GM12878 (cell line): ENCODE data around the gene STK39. TPM values are rescaled to one million over a fixed set of nuclear protein-coding genes. Genes with fewer than 3 reads are reported as not detected.
A peak's percentile ranks its signal among the peaks of the same experiment; 100 is the strongest.

Experiments
- ATAC-seq: fragments of 200-7000 bp; cut with Tn5 transposase; 3 replicates; pipeline ENCODE4 v1.9.1; 2020; ENCODE audit warnings: mild to moderate bottlenecking, moderate library complexity
- BruUV-seq: library from RNA; stranded (reverse); fragments of 400-500 nt; replicated peaks from 2 replicates; lab custom pipeline; 2021; lab: Mats Ljungman, UMichigan
- CTCF ChIA-PET: fragments of 300-600 bp; sonication (Branson Sonifier 250); formaldehyde crosslinking; extraction: SDS; loops from one replicate; lab custom pipeline; 2021; ENCODE audit warnings: inconsistent platforms; lab: Yijun Ruan, JAX
- POLR2A ChIA-PET: fragments of 350-600 bp; formaldehyde crosslinking; extraction: SDS; loops from one replicate; lab custom pipeline; 2021; ENCODE audit warnings: inconsistent platforms; lab: Charles Lee
- RAD21 ChIA-PET: fragments of 300-600 bp; sonication (Branson Sonifier 250); formaldehyde crosslinking; loops from one replicate; lab custom pipeline; 2023; ENCODE audit warnings: antibody characterized with exemption; ENCODE audit not compliant: unreplicated experiment; lab: Charles Lee
- SMC1A ChIA-PET: fragments of 300-600 bp; sonication (Branson Sonifier 250); formaldehyde crosslinking; loops from one replicate; lab custom pipeline; 2023; ENCODE audit not compliant: unreplicated experiment, uncharacterized antibody; lab: Charles Lee
- DNase-seq: peaks from one replicate; pipeline ENCODE4 v3.0.0-alpha.2; 2011; ENCODE audit warnings: low read depth, low spot score
- FAIRE-seq: peaks from 3 replicates; lab custom pipeline; 2011; peaks lifted over from hg19 to GRCh38; lab: Jason Lieb, UNC
- H2AFZ ChIP-seq: 2 replicates; pipeline ENCODE4 v1.6.0; 2011; ENCODE audit warnings: low read depth, low read length, control low read depth; ENCODE audit not compliant: control insufficient read depth
- H3K27ac ChIP-seq: 2 replicates; pipeline ENCODE4 v1.5.1; 2011; ENCODE audit warnings: control low read depth; ENCODE audit not compliant: control insufficient read depth, insufficient read depth
- H3K27me3 ChIP-seq, 2 experiments: replicated peaks in 1 of 2; 2 replicates each; pipeline versions ENCODE4 v1.6.0 to v1.6.1; 2011; ENCODE audit warnings: low read length in 1 of 2; ENCODE audit not compliant: control insufficient read depth in 2 of 2, insufficient read depth in 2 of 2
- H3K36me3 ChIP-seq, 2 experiments: 2 replicates each; pipeline ENCODE4 v1.5.1; 2011; ENCODE audit warnings: low read length in 1 of 2; ENCODE audit not compliant: control insufficient read depth in 2 of 2, insufficient read depth in 2 of 2
- H3K4me1 ChIP-seq: 2 replicates; pipeline ENCODE4 v1.6.1; 2011; ENCODE audit warnings: mild to moderate bottlenecking, low read length, moderate library complexity, mixed read lengths; ENCODE audit not compliant: control insufficient read depth, insufficient read depth
- H3K4me2 ChIP-seq: 2 replicates; pipeline ENCODE4 v1.6.0; 2011; ENCODE audit warnings: control low read depth; ENCODE audit not compliant: control insufficient read depth, insufficient read depth
- H3K4me3 ChIP-seq: fragments of 200-600 bp; sonication (generic); 2 replicates; pipeline ENCODE4 v1.5.1; 2016
- H3K79me2 ChIP-seq: 2 replicates; pipeline ENCODE4 v1.6.0; 2011; ENCODE audit warnings: low read length; ENCODE audit not compliant: control insufficient read depth, insufficient read depth
- H3K9ac ChIP-seq: 2 replicates; pipeline ENCODE4 v1.8.0; 2011; ENCODE audit warnings: low read length, control low read depth, mixed read lengths; ENCODE audit not compliant: control insufficient read depth, insufficient read depth
- H3K9me3 ChIP-seq: replicated peaks from 3 replicates; pipeline ENCODE4 v1.5.1; 2011; ENCODE audit warnings: mild to moderate bottlenecking, low read length; ENCODE audit not compliant: control insufficient read depth, insufficient read depth
- H4K20me1 ChIP-seq: 2 replicates; pipeline ENCODE4 v1.6.0; 2011; ENCODE audit not compliant: control insufficient read depth, insufficient read depth
- CHD2 ChIP-seq: IDR thresholded peaks from 2 replicates; pipeline ENCODE4 v1.6.1; 2011; ENCODE audit warnings: low read depth, low read length, improper control_type of control experiment, borderline replicate concordance
- EP300 ChIP-seq, 2 experiments: fragments of 150-350 bp in 1 of 2; IDR thresholded peaks; 2 replicates each; pipeline ENCODE4 v1.6.1; 2011 to 2012; ENCODE audit warnings: low read depth in 2 of 2, low read length in 2 of 2, borderline replicate concordance in 1 of 2, improper control_type of control experiment in 1 of 2, inconsistent platforms in 1 of 2; ENCODE audit not compliant: control insufficient read depth in 1 of 2
- MTA2 ChIP-seq: fragments of 450-650 bp; IDR thresholded peaks from 2 replicates; pipeline ENCODE4 v1.6.1; 2016; ENCODE audit warnings: low read depth, mild to moderate bottlenecking, moderate library complexity
- PAX8 ChIP-seq: fragments of 450-650 bp; IDR thresholded peaks from 2 replicates; pipeline ENCODE4 v1.6.1; 2017; ENCODE audit warnings: mild to moderate bottlenecking, moderate library complexity
- SP1 ChIP-seq: IDR thresholded peaks from one replicate; pipeline ENCODE4 v1.6.1; 2011; ENCODE audit warnings: low read depth, low read length
- STAT1 ChIP-seq: fragments of 450-650 bp; conservative IDR thresholded peaks from 2 replicates; pipeline ENCODE4 v1.6.1; 2014; ENCODE audit warnings: antibody characterized with exemption, mild to moderate bottlenecking
- STAT3 ChIP-seq: IDR thresholded peaks from 2 replicates; pipeline ENCODE4 v1.6.1; 2011; ENCODE audit warnings: low read depth, low read length, improper control_type of control experiment
- TCF12 ChIP-seq: IDR thresholded peaks from 2 replicates; pipeline ENCODE4 v1.6.1; 2011; ENCODE audit warnings: low read depth, mild to moderate bottlenecking, low read length
- ZBED1 ChIP-seq: IDR thresholded peaks from 2 replicates; pipeline ENCODE4 v1.6.1; 2016; ENCODE audit warnings: borderline replicate concordance
- ZNF622 ChIP-seq: fragments of 450-650 bp; IDR thresholded peaks from 2 replicates; pipeline ENCODE4 v1.6.1; 2017; ENCODE audit warnings: mild to moderate bottlenecking, inconsistent platforms
- WGBS: methylation state at CpG from one replicate; pipeline ENCODE4 v1.1.6; 2016; ENCODE audit warnings: low lambda C conversion rate; ENCODE audit not compliant: insufficient replicate concordance, insufficient coverage; ENCODE audit errors: missing lambda C conversion rate; 5-methylcytosine and 5-hydroxymethylcytosine counted together
- in situ Hi-C: fragments of 300-500 bp; cut with MboI; formaldehyde crosslinking; loops from 9 replicates; pipeline ENCODE4 v1.14.3; 2018; ENCODE audit warnings: mixed read lengths
- intact Hi-C: fragments of 100-400 bp; cut with micrococcal nuclease; formaldehyde crosslinking; loops from one replicate; pipeline ENCODE4 v1.14.2; 2022; ENCODE audit not compliant: unreplicated experiment
- polyA plus RNA-seq, 11 experiments: library from polyadenylated mRNA; depleted of rRNA in 4 of 11; unstranded in 6 of 11; stranded (reverse) in 5 of 11; fragments of >200 nt; fragmentation: Nextera tagmentation in 4 of 11; fragmentation: Illumina TruSeq in 1 of 11; extraction: Ambion mirVana in 4 of 11; extraction: Trizol in 1 of 11; gene quantifications; 1 replicate in 1 of 11; 2 replicates in 10 of 11; pipeline versions ENCODE4 v1.2.1 to v1.2.3, GENCODE V29; 2011 to 2016; ENCODE audit warnings: inconsistent platforms in 2 of 11, missing spikeins in 2 of 11, low read depth in 1 of 11
- total RNA-seq, 4 experiments: library from RNA; depleted of rRNA in 3 of 4; stranded (reverse); fragments of >200 nt in 3 of 4; fragmentation: Illumina TruSeq in 1 of 4; extraction: Trizol in 1 of 4; gene quantifications; 2 replicates each; pipeline versions ENCODE4 v1.2.1 to v1.2.3, GENCODE V29; 2013 to 2021
- TF ChIP-seq, protein P1 (sequence below): IDR thresholded peaks from 2 replicates; pipeline ENCODE4 v1.6.1; 2011; ENCODE audit warnings: borderline replicate concordance, low read depth, mild to moderate bottlenecking, moderate library complexity, low read length; ENCODE audit not compliant: insufficient read depth, poor library complexity, severe bottlenecking
- TF ChIP-seq, protein P2 (sequence below): IDR thresholded peaks from 2 replicates; pipeline ENCODE4 v1.6.1; 2012; ENCODE audit warnings: low read length, inconsistent platforms

The STK39 gene
- total and polyA plus RNA-seq, 10 of the 15 experiments (the other 5 are each of a cell fraction or from before 2014, with no cell fraction given) = 0.03 to 0.21 (median 0.07) TPM; not detected in 5

DNA sequence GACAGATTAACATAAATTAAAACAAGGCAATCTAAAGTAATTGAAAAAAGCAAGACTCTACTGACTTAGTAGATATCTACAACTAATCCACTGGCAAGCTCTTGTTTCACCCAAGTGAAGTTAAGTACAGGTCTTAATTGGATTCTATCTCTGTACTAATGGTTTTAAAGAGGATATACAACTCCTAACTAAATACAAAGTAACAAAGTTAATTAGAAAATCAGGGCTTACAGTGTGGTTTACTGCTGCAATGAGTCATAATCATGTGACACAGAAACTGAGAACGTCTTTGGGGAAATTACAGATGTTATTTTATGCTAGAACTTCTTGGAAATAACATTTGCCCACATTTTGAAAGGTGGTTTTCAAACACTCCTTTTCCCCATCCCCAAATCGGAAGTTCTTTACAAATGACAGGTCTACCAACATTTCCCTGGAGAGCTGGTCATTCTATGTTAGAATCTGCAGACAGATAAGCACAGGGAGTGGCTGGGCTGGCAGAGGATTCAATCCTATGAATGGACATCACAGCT lies 245.3 kb downstream of the STK39 start:
- no peak overlapping the region for H3K9ac ChIP-seq
- 6% methylated on average over 2 of the region's 2 CpGs for WGBS
- no peak overlapping the region for H3K4me3 ChIP-seq
- intact Hi-C loops (no loop called here), in situ Hi-C loops (no loop called here)
- no peaks in the 10 kb centered on the region for H3K4me1 ChIP-seq
- H3K36me3 ChIP-seq = no peaks in the 10 kb centered on the region
- ChIA-PET SMC1A (interaction anchor here (1.0 to 1.4 kb wide), 2 partner anchors 10 to 12 kb away, joined by 3 to 4 read pairs; no protein-coding TSS in a partner anchor), CTCF (no interaction called here), RAD21 (no interaction called here), POLR2A (no interaction called here)
- DNase-seq (peak; percentile 15), ATAC-seq (peak; percentile 76), FAIRE-seq (no peak)
- H3K79me2 ChIP-seq = no peaks in the 10 kb centered on the region
- no TSS peak for BruUV-seq
- no peaks in the 10 kb centered on the region; the same call in 2 of the 3 replicates for H3K9me3 ChIP-seq
- no peak overlapping the region for H3K4me2 ChIP-seq
- H2AFZ ChIP-seq = no peak overlapping the region
- H3K27me3 ChIP-seq = no peaks in the 10 kb centered on the region
- no peak overlapping the region for H3K27ac ChIP-seq
- no peaks in the 10 kb centered on the region for H4K20me1 ChIP-seq
- TF ChIP-seq MTA2 = peak; percentile 64
- TF ChIP-seq SP1 = no peak

DNA sequence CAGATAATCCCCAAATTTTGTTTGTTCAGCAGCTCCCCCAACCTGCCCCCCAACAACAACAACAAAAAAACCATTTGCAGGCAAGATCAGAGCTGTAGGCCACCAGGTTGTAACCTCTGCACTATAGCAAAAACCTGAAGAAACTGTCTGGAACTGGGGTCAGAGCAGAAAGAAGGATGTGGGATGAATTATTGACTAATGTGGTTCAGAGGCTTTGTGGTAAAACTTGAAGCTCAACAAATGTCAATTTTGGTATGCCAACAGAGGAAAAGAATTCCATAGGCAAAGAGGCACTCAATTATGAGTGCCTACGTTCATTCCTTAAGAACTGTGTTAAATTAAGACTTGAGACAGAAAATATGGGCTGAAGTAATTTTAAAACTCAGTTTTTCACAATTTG lies 255.1 kb downstream of the STK39 start:
- H3K27me3 ChIP-seq = no peaks in the 10 kb centered on the region
- H4K20me1 ChIP-seq = no peaks in the 10 kb centered on the region
- H3K27ac ChIP-seq = no peak overlapping the region
- no peak overlapping the region for H3K4me3 ChIP-seq
- in situ Hi-C loops (no loop called here), intact Hi-C loops (no loop called here)
- POLR2A ChIA-PET = no interaction called here
- WGBS = 0% methylated on average over 1 of the region's 1 CpG
- no peaks in the 10 kb centered on the region for H3K9me3 ChIP-seq
- H3K36me3 ChIP-seq = no peaks in the 10 kb centered on the region
- no peak overlapping the region for H3K9ac ChIP-seq
- H3K4me1 ChIP-seq = no peaks in the 10 kb centered on the region
- DNase-seq (no peak), ATAC-seq (no peak), FAIRE-seq (no peak)
- SMC1A ChIA-PET = interaction anchor here (0.7 to 1.1 kb wide), 2 partner anchors 10 to 66 kb away, joined by 3 to 4 read pairs; no protein-coding TSS in a partner anchor
- H2AFZ ChIP-seq = no peak overlapping the region
- BruUV-seq = no TSS peak
- H3K4me2 ChIP-seq = no peak overlapping the region
- TF ChIP-seq CHD2 (no peak), EP300 (IDR thresholded peaks at IDR 0.05; ENCODE audit: borderline replicate concordance in 1 of 2, control insufficient read depth in 1 of 2, low read depth in 2 of 2, low read length in 2 of 2) (no peak), ZBED1 (no peak), ZNF622 (no peak), PAX8 (no peak), TCF12 (no peak), STAT1 (no peak), STAT3 (no peak)
- TF ChIP-seq, protein P1, sequence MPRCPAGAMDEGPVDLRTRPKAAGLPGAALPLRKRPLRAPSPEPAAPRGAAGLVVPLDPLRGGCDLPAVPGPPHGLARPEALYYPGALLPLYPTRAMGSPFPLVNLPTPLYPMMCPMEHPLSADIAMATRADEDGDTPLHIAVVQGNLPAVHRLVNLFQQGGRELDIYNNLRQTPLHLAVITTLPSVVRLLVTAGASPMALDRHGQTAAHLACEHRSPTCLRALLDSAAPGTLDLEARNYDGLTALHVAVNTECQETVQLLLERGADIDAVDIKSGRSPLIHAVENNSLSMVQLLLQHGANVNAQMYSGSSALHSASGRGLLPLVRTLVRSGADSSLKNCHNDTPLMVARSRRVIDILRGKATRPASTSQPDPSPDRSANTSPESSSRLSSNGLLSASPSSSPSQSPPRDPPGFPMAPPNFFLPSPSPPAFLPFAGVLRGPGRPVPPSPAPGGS = no peak
- TF ChIP-seq, protein P2, sequence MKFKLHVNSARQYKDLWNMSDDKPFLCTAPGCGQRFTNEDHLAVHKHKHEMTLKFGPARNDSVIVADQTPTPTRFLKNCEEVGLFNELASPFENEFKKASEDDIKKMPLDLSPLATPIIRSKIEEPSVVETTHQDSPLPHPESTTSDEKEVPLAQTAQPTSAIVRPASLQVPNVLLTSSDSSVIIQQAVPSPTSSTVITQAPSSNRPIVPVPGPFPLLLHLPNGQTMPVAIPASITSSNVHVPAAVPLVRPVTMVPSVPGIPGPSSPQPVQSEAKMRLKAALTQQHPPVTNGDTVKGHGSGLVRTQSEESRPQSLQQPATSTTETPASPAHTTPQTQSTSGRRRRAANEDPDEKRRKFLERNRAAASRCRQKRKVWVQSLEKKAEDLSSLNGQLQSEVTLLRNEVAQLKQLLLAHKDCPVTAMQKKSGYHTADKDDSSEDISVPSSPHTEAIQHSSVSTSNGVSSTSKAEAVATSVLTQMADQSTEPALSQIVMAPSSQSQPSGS = no peak
- RAD21 ChIA-PET = no interaction called here
- CTCF ChIA-PET = no interaction called here
- no peaks in the 10 kb centered on the region for H3K79me2 ChIP-seq
